A549 (cell line): ENCODE results near the gene RAD51B. TPM values are rescaled to one million over a fixed set of nuclear protein-coding genes. Genes with fewer than 3 reads are reported as not detected.

ENCODE experiments used
- ATAC-seq, 2 experiments: fragments of 200-7000 bp in 1 of 2; fragments of >200 bp in 1 of 2; cut with Nextera tagmentation in 1 of 2; cut with Tn5 transposase in 1 of 2; 3 replicates each; pipeline versions ENCODE4 v1.8.0 to v1.9.1; 2018 to 2020; ENCODE audit warnings: mild to moderate bottlenecking in 1 of 2, moderate library complexity in 1 of 2
- CTCF ChIA-PET: fragments of 300-600 bp; sonication (Branson Sonifier 250); formaldehyde crosslinking; extraction: SDS; loops from one replicate; lab custom pipeline; 2021; ENCODE audit warnings: antibody characterized with exemption, inconsistent platforms; lab: Yijun Ruan, JAX
- POLR2A ChIA-PET: fragments of 350-600 bp; formaldehyde crosslinking; extraction: SDS; loops from one replicate; lab custom pipeline; 2021; ENCODE audit warnings: antibody characterized with exemption, inconsistent platforms; lab: Yijun Ruan, JAX
- DNase-seq, 2 experiments: peaks; one replicate each; pipeline versions ENCODE4 v3.0.0 to v3.0.0-alpha.2; 2011 to 2016; ENCODE audit warnings: low read depth in 1 of 2, low spot score in 1 of 2
- FAIRE-seq: peaks from 2 replicates; lab custom pipeline; 2011; peaks lifted over from hg19 to GRCh38; lab: Jason Lieb, UNC
- H3K27ac ChIP-seq, 2 experiments: fragments of >200 bp; sonication (Bioruptor Twin); formaldehyde crosslinking; 3 replicates each; pipeline ENCODE4 v1.5.1; 2016 to 2017
- H3K4me1 ChIP-seq: fragments of >200 bp; sonication (Bioruptor Twin); formaldehyde crosslinking; 3 replicates; pipeline ENCODE4 v1.6.1; 2016
- H3K4me2 ChIP-seq: fragments of >200 bp; sonication (Bioruptor Twin); formaldehyde crosslinking; 3 replicates; pipeline ENCODE4 v1.6.1; 2016
- H3K4me3 ChIP-seq: fragments of >200 bp; sonication (Bioruptor Twin); formaldehyde crosslinking; 3 replicates; pipeline ENCODE4 v1.5.1; 2016
- H3K9me3 ChIP-seq: fragments of >200 bp; sonication (Bioruptor Twin); formaldehyde crosslinking; 3 replicates; pipeline ENCODE4 v1.6.1; 2016
- CBX8 ChIP-seq: fragments of 200-600 bp; sonication (generic); IDR thresholded peaks from 2 replicates; pipeline ENCODE4 v1.6.1; 2016
- EHF ChIP-seq: fragments of 250-450 bp; sonication (Bioruptor Pico); IDR thresholded peaks from 2 replicates; pipeline ENCODE4 v1.5.0; 2020; ENCODE audit warnings: mild to moderate bottlenecking
- EP300 ChIP-seq, 2 experiments: fragments of >200 bp; sonication (Bioruptor Twin); formaldehyde crosslinking; IDR thresholded peaks; 2 replicates in 1 of 2; 3 replicates in 1 of 2; pipeline ENCODE4 v1.6.1; 2016 to 2017
- ESRRA ChIP-seq: fragments of 150-350 bp; IDR thresholded peaks from 2 replicates; pipeline ENCODE4 v1.6.1; 2014; ENCODE audit warnings: mild to moderate bottlenecking, low read length, borderline replicate concordance
- HDAC2 ChIP-seq: fragments of 200-600 bp; sonication (generic); IDR thresholded peaks from 2 replicates; pipeline ENCODE4 v1.6.1; 2016
- HEYL ChIP-seq: fragments of 250-450 bp; sonication (Bioruptor Pico); IDR thresholded peaks from 2 replicates; pipeline ENCODE4 v1.8.0; 2021; ENCODE audit warnings: mild to moderate bottlenecking, moderate library complexity
- HOXB13 ChIP-seq: fragments of 250-450 bp; sonication (Bioruptor Pico); IDR thresholded peaks from 2 replicates; pipeline ENCODE4 v1.5.0; 2020; ENCODE audit warnings: low read depth, mild to moderate bottlenecking, moderate library complexity
- JUNB ChIP-seq: fragments of >200 bp; sonication (Bioruptor Twin); formaldehyde crosslinking; IDR thresholded peaks from 2 replicates; pipeline ENCODE4 v1.6.1; 2016
- NPAS2 ChIP-seq: fragments of 250-450 bp; sonication (Bioruptor Pico); IDR thresholded peaks from 2 replicates; pipeline ENCODE4 v1.8.0; 2022; ENCODE audit warnings: mild to moderate bottlenecking, moderate library complexity, borderline replicate concordance
- RAD21 ChIP-seq, 2 experiments: fragments of >200 bp in 1 of 2; sonication (Bioruptor Twin) in 1 of 2; formaldehyde crosslinking in 1 of 2; IDR thresholded peaks in 1 of 2; conservative IDR thresholded peaks in 1 of 2; 2 replicates in 1 of 2; 3 replicates in 1 of 2; pipeline ENCODE4 v1.6.1; 2012 to 2018; ENCODE audit warnings: inconsistent platforms in 1 of 2
- RFX5 ChIP-seq: fragments of 450-650 bp; IDR thresholded peaks from 2 replicates; pipeline ENCODE4 v1.7.1; 2014; ENCODE audit warnings: antibody characterized with exemption, mild to moderate bottlenecking, moderate library complexity
- SMC3 ChIP-seq: fragments of >200 bp; sonication (Bioruptor Twin); formaldehyde crosslinking; IDR thresholded peaks from 3 replicates; pipeline ENCODE4 v1.6.1; 2018; ENCODE audit warnings: inconsistent platforms
- TP53 ChIP-seq: fragments of 250-450 bp; sonication (Bioruptor Pico); IDR thresholded peaks from 2 replicates; pipeline ENCODE4 v1.5.0; 2021; ENCODE audit warnings: mild to moderate bottlenecking, moderate library complexity
- ZFP36 ChIP-seq: fragments of 450-650 bp; IDR thresholded peaks from 2 replicates; pipeline ENCODE4 v1.6.1; 2014; ENCODE audit warnings: borderline replicate concordance; ENCODE audit not compliant: partially characterized antibody
- WGBS: methylation state at CpG from one replicate; pipeline ENCODE4 v1.1.6; 2017; ENCODE audit errors: missing lambda C conversion rate; 5-methylcytosine and 5-hydroxymethylcytosine counted together
- polyA plus RNA-seq, 4 experiments: library from polyadenylated mRNA; depleted of rRNA in 3 of 4; stranded (reverse); fragments of >200 nt; fragmentation: RNase III in 1 of 4; extraction: RNeasy Plus Mini Kit Qiagen cat#74134 plus additional on column Dnase treatment in 1 of 4; gene quantifications; 2 replicates in 3 of 4; 3 replicates in 1 of 4; pipeline ENCODE4 v1.2.3, GENCODE V29; 2011 to 2017
- TF ChIP-seq, protein P1 (sequence below): fragments of >200 bp; sonication (Bioruptor Twin); formaldehyde crosslinking; IDR thresholded peaks from 2 replicates; pipeline ENCODE4 v1.6.1; 2016
- TF ChIP-seq, protein P2 (sequence below): IDR thresholded peaks from 2 replicates; pipeline ENCODE4 v1.6.1; 2012
- TF ChIP-seq, protein P3 (sequence below): IDR thresholded peaks from 2 replicates; pipeline ENCODE4 v1.6.1; 2012
- TF ChIP-seq, protein P4 (sequence below): fragments of >200 bp; sonication (Bioruptor Twin); formaldehyde crosslinking; IDR thresholded peaks from 3 replicates; pipeline ENCODE4 v1.6.1; 2016
- TF ChIP-seq, protein P5 (sequence below): fragments of >200 bp; sonication (Bioruptor Twin); formaldehyde crosslinking; IDR thresholded peaks from 3 replicates; pipeline ENCODE4 v1.5.1; 2016
- TF ChIP-seq, protein P6 (sequence below): fragments of 250-450 bp; sonication (Bioruptor Pico); IDR thresholded peaks from 2 replicates; pipeline ENCODE4 v1.5.0; 2021; ENCODE audit warnings: mild to moderate bottlenecking, moderate library complexity, borderline replicate concordance

Gene RAD51B
- polyA plus RNA-seq, 2 of the 4 experiments (the other 2 are of a cell fraction): 7.2 to 10.8 TPM

DNA sequence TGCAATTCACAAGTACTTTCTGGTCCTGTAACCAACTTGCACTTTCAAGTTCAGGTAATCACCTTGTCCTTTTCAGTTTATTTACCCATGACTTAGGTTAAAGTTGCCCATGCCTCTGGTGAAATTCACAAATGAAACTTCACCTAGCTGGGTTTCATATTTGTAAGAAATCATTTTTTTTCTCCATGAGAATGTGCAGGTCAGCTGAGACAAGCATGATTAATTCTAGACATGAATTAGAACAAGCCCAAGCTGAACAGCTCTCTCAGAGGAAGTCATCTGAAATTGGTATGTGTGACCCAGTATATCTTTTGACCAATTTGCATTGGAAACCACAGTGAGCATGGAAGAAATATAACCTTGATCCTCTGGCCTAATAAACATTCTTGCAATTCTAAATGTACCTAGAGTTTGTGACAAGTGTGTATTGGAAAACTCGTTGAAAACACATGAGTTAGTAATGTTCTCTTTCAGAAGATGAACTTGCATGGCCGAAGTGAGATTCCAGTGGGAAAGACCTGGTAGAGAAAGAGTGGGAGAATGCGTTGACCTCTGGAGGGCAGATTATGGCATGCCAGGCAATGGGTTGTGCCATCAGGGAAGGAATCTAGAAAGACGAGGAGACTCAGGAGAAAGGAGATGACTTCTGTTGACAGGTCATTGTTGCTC lies 486.8 kb downstream of the RAD51B start:
- H3K27ac ChIP-seq: no peak overlapping the region
- ChIA-PET CTCF (interaction anchor here (0.6 kb wide), 1 partner anchor 802 kb away, joined by 3 read pairs; no protein-coding TSS in a partner anchor), POLR2A (no interaction called here)
- H3K9me3 ChIP-seq: no peaks in the 10 kb centered on the region
- no peak for ATAC-seq
- no peak for DNase-seq
- no peak for TF ChIP-seq NPAS2 (CRISPR knock-in tag)
- no peak for TF ChIP-seq RAD21 (conservative IDR thresholded peaks at IDR 0.05 in 1 of 2, IDR thresholded peaks at IDR 0.05 in 1 of 2)
- TF ChIP-seq, protein P1, sequence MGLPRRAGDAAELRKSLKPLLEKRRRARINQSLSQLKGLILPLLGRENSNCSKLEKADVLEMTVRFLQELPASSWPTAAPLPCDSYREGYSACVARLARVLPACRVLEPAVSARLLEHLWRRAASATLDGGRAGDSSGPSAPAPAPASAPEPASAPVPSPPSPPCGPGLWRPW: no peak
- TF ChIP-seq TP53: no peak
- no peak for TF ChIP-seq CBX8
- TF ChIP-seq, protein P2, sequence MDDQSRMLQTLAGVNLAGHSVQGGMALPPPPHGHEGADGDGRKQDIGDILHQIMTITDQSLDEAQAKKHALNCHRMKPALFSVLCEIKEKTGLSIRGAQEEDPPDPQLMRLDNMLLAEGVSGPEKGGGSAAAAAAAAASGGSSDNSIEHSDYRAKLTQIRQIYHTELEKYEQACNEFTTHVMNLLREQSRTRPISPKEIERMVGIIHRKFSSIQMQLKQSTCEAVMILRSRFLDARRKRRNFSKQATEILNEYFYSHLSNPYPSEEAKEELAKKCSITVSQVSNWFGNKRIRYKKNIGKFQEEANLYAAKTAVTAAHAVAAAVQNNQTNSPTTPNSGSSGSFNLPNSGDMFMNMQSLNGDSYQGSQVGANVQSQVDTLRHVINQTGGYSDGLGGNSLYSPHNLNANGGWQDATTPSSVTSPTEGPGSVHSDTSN: no peak
- TF ChIP-seq EHF (CRISPR knock-in tag): no peak
- TF ChIP-seq EP300 (IDR thresholded peaks at IDR 0.05): no peak
- TF ChIP-seq, protein P3, sequence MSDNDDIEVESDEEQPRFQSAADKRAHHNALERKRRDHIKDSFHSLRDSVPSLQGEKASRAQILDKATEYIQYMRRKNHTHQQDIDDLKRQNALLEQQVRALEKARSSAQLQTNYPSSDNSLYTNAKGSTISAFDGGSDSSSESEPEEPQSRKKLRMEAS: no peak
- TF ChIP-seq, protein P4, sequence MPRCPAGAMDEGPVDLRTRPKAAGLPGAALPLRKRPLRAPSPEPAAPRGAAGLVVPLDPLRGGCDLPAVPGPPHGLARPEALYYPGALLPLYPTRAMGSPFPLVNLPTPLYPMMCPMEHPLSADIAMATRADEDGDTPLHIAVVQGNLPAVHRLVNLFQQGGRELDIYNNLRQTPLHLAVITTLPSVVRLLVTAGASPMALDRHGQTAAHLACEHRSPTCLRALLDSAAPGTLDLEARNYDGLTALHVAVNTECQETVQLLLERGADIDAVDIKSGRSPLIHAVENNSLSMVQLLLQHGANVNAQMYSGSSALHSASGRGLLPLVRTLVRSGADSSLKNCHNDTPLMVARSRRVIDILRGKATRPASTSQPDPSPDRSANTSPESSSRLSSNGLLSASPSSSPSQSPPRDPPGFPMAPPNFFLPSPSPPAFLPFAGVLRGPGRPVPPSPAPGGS: no peak
- TF ChIP-seq, protein P5, sequence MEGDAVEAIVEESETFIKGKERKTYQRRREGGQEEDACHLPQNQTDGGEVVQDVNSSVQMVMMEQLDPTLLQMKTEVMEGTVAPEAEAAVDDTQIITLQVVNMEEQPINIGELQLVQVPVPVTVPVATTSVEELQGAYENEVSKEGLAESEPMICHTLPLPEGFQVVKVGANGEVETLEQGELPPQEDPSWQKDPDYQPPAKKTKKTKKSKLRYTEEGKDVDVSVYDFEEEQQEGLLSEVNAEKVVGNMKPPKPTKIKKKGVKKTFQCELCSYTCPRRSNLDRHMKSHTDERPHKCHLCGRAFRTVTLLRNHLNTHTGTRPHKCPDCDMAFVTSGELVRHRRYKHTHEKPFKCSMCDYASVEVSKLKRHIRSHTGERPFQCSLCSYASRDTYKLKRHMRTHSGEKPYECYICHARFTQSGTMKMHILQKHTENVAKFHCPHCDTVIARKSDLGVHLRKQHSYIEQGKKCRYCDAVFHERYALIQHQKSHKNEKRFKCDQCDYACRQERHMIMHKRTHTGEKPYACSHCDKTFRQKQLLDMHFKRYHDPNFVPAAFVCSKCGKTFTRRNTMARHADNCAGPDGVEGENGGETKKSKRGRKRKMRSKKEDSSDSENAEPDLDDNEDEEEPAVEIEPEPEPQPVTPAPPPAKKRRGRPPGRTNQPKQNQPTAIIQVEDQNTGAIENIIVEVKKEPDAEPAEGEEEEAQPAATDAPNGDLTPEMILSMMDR: no peak
- TF ChIP-seq ZFP36: no peak
- no peak for TF ChIP-seq SMC3
- no peak for TF ChIP-seq ESRRA
- TF ChIP-seq JUNB: no peak
- no peak for FAIRE-seq
- 94% methylated on average over 4 of the region's 4 CpGs for WGBS
- no peaks in the 10 kb centered on the region for H3K4me1 ChIP-seq
- no peak overlapping the region for H3K4me3 ChIP-seq
- H3K4me2 ChIP-seq: no peak overlapping the region

DNA sequence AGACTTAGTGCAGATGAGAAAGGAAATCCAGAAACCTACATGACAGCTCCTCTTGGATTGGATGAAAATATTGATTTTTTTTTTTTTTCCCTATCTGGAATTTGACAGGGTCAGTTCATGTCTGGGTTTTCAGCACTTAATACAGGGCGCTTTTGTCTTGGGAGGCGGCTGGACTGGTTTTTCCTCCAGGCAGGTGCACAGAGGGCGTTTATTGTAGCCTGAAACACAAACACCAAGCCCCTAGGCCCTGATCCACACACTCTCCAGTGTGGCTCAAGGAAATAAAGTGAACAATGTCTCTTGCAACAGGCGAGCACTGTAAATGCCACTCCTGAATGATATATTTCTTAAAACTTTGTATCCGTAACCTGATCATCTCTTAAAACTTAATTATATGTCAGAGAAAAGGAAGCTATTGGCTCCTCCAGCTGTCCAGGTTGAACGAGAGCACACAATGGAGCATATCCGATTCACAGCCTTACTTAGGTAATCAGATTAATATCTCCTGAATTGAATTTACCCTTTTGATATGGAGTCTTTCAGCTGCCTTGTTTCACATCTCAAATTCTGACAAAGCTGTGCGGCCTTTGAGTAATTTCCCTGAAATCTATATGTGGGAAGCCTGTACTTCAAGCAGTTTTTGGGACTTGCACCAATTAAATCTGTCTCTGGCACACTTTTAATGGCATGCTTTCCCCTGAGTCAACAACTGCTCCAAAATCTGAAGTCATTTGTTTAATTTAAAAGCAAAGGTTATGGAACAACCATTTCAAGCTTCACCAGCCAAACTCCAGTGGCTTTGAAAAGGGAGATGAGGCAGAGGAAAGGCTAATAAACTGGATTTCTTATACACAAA lies 487.6 kb downstream of the RAD51B start:
- no peak for ATAC-seq
- POLR2A ChIA-PET: no interaction called here

More for the DNA sequence above, 487.6 kb downstream of the RAD51B start:
- Histone ChIP-seq H3K4me1 (no peaks in the 10 kb centered on the region), H3K9me3 (no peaks in the 10 kb centered on the region), H3K27ac (peak overlapping the region in 1 of 2 experiments; percentile 19; a peak in 2 of 6 replicates)
- DNase-seq (no peak), FAIRE-seq (no peak)
- CTCF ChIA-PET: interaction anchor here (0.6 kb wide), 2 partner anchors 801 to 831 kb away, joined by 3 read pairs; no protein-coding TSS in a partner anchor
- TF ChIP-seq RAD21 (conservative IDR thresholded peaks at IDR 0.05 in 1 of 2, IDR thresholded peaks at IDR 0.05 in 1 of 2) (no peak), RFX5 (no peak), HEYL (CRISPR knock-in tag) (no peak), NPAS2 (CRISPR knock-in tag) (no peak), EHF (CRISPR knock-in tag) (no peak), HDAC2 (no peak), HOXB13 (CRISPR knock-in tag) (no peak)
- TF ChIP-seq, protein P6, sequence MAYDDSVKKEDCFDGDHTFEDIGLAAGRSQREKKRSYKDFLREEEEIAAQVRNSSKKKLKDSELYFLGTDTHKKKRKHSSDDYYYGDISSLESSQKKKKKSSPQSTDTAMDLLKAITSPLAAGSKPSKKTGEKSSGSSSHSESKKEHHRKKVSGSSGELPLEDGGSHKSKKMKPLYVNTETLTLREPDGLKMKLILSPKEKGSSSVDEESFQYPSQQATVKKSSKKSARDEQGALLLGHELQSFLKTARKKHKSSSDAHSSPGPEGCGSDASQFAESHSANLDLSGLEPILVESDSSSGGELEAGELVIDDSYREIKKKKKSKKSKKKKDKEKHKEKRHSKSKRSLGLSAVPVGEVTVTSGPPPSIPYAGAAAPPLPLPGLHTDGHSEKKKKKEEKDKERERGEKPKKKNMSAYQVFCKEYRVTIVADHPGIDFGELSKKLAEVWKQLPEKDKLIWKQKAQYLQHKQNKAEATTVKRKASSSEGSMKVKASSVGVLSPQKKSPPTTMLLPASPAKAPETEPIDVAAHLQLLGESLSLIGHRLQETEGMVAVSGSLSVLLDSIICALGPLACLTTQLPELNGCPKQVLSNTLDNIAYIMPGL: no peak
- TF ChIP-seq, all 56 proteins: peak for 0
- no peak overlapping the region for H3K4me2 ChIP-seq
- WGBS: 91% methylated on average over 8 of the region's 8 CpGs
- no peak overlapping the region for H3K4me3 ChIP-seq
